ENCODE data around the gene PUS1.
"Not testable (repeated sequence)": the region's sequence is repeated elsewhere in the genome, so short reads cannot be mapped to it uniquely, and the experiment has no call there.

The PUS1 gene

DNA sequence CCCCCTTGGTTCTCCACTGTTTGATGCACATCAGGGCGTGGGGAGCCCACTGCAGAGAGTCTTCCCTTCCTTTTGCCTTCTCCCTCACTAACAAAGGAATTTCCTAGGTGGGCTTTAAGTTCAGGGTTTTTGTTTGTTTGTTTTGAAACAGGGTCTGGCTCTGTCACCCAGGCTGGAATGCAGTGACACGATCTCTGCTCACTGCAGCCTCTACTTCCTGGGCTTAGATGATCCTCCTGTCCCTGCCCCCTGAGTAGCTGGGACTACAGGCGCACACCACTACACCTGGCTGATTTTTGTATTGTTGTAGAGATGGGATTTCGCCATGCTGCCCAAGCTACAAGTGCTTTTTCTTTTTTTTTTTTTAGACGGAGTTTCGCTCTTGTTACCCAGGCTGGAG is 54.5 kb downstream of the PUS1 start:
- peaks cover 5% of the 10 kb centered on the region; the same call in 1 of the 2 replicates for H3K79me2 ChIP-seq (ENCODE audit: insufficient read depth, low read length)
- H3F3A ChIP-seq (ENCODE audit: low read depth), result no peaks in the 10 kb centered on the region
- no peaks in the 10 kb centered on the region for H3K4me1 ChIP-seq (ENCODE audit: insufficient read depth, low read length, poor library complexity, severe bottlenecking)
- no peaks in the 10 kb centered on the region for H3K9me3 ChIP-seq (ENCODE audit: insufficient read depth, low read depth, low read length)
- H3K27me3 ChIP-seq (ENCODE audit: insufficient read depth, low read length, poor library complexity, severe bottlenecking), result no peaks in the 10 kb centered on the region
- TF ChIP-seq EZH2phosphoT487 (IDR thresholded peaks at IDR 0.05; ENCODE audit: borderline replicate concordance), result no peak
- TF ChIP-seq, protein P1, sequence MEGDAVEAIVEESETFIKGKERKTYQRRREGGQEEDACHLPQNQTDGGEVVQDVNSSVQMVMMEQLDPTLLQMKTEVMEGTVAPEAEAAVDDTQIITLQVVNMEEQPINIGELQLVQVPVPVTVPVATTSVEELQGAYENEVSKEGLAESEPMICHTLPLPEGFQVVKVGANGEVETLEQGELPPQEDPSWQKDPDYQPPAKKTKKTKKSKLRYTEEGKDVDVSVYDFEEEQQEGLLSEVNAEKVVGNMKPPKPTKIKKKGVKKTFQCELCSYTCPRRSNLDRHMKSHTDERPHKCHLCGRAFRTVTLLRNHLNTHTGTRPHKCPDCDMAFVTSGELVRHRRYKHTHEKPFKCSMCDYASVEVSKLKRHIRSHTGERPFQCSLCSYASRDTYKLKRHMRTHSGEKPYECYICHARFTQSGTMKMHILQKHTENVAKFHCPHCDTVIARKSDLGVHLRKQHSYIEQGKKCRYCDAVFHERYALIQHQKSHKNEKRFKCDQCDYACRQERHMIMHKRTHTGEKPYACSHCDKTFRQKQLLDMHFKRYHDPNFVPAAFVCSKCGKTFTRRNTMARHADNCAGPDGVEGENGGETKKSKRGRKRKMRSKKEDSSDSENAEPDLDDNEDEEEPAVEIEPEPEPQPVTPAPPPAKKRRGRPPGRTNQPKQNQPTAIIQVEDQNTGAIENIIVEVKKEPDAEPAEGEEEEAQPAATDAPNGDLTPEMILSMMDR (conservative IDR thresholded peaks at IDR 0.05; ENCODE audit: low read length), result no peak
- H3K9me2 ChIP-seq (replicated peaks; ENCODE audit: low read depth, low read length), result no peaks in the 10 kb centered on the region
- H3K4me2 ChIP-seq (ENCODE audit: low read depth, low read length, poor library complexity, severe bottlenecking), result no peak overlapping the region
- H2AFZ ChIP-seq (ENCODE audit: low read length), result no peak overlapping the region
- peaks cover 90% of the 10 kb centered on the region; the same call in 1 of the 2 replicates for H3K36me3 ChIP-seq (ENCODE audit: insufficient read depth, low read length)
- peaks cover 7% of the 10 kb centered on the region for H4K20me1 ChIP-seq (ENCODE audit: insufficient read depth, low read length, poor library complexity, severe bottlenecking)
- no peak overlapping the region for H3K9ac ChIP-seq (ENCODE audit: low read depth, low read length, poor library complexity, severe bottlenecking)
- no peak overlapping the region for H3K4me3 ChIP-seq (ENCODE audit: low read length, poor library complexity, severe bottlenecking)

DNA sequence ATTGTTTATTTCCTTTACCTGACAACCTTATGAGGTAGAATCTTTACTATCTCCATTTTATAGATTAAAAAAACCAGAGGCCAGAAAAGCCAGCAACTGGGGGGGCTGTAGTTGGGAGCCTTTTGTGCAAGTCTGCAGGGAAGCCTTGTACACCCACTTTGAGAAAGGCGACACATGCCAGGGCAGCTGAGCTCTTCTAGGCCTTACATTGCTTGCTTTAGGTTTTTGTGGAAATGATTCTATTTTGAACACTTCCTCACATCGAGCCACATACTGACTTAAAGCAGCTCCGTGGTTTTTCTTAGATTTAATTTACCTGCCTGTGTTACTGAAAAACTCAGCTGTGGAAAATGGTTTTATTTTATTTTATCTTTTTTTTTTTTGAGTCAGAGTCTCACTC is 55.3 kb downstream of the PUS1 start:
- Histone ChIP-seq H3K4me2 (ENCODE audit: low read depth, low read length, poor library complexity, severe bottlenecking) (no peak overlapping the region), H3K9me2 (replicated peaks; ENCODE audit: low read depth, low read length) (no peaks in the 10 kb centered on the region), H3K79me2 (ENCODE audit: insufficient read depth, low read length) (peaks cover 4% of the 10 kb centered on the region; the same call in 1 of the 2 replicates), H2AFZ (ENCODE audit: low read length) (no peak overlapping the region), H3K9ac (ENCODE audit: low read depth, low read length, poor library complexity, severe bottlenecking) (no peak overlapping the region), H3K4me3 (ENCODE audit: low read length, poor library complexity, severe bottlenecking) (no peak overlapping the region), H3K27me3 (ENCODE audit: insufficient read depth, low read length, poor library complexity, severe bottlenecking) (no peaks in the 10 kb centered on the region), H3K4me1 (ENCODE audit: insufficient read depth, low read length, poor library complexity, severe bottlenecking) (no peaks in the 10 kb centered on the region), H3F3A (ENCODE audit: low read depth) (no peaks in the 10 kb centered on the region), H3K9me3 (ENCODE audit: insufficient read depth, low read depth, low read length) (no peaks in the 10 kb centered on the region), H4K20me1 (ENCODE audit: insufficient read depth, low read length, poor library complexity, severe bottlenecking) (peaks cover 4% of the 10 kb centered on the region), H3K36me3 (ENCODE audit: insufficient read depth, low read length) (peaks cover 98% of the 10 kb centered on the region; the same call in 1 of the 2 replicates)
- TF ChIP-seq EZH2phosphoT487 (IDR thresholded peaks at IDR 0.05; ENCODE audit: borderline replicate concordance), result no peak
- TF ChIP-seq, protein P1 (conservative IDR thresholded peaks at IDR 0.05; ENCODE audit: low read length), result no peak

DNA sequence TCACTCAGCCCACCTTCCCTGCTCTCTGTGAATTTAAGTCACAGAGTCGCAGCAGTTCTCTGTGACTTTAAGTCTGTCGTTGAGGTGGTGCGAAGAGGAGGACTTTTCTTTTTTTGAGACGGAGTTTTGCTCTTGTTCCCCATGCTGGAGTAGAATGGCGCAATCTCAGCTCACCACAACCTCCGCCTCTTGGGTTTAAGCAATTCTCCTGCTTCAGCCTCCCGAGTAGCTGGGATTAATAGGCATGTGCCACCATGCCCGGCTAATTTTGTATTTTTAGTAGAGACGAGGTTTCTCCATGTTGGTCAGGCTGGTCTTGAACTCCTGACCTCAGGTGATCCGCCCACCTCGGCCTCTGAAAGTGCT is 56.4 kb downstream of the PUS1 start:
- not testable (repeated sequence) for H3K79me2 ChIP-seq (ENCODE audit: insufficient read depth, low read length); H3K4me1 ChIP-seq (ENCODE audit: insufficient read depth, low read length, poor library complexity, severe bottlenecking); H3K4me3 ChIP-seq (ENCODE audit: low read length, poor library complexity, severe bottlenecking); H3F3A ChIP-seq (ENCODE audit: low read depth); H3K4me2 ChIP-seq (ENCODE audit: low read depth, low read length, poor library complexity, severe bottlenecking); H4K20me1 ChIP-seq (ENCODE audit: insufficient read depth, low read length, poor library complexity, severe bottlenecking); H3K9ac ChIP-seq (ENCODE audit: low read depth, low read length, poor library complexity, severe bottlenecking); H3K9me2 ChIP-seq (replicated peaks; ENCODE audit: low read depth, low read length); H2AFZ ChIP-seq (ENCODE audit: low read length); H3K9me3 ChIP-seq (ENCODE audit: insufficient read depth, low read depth, low read length); H3K27me3 ChIP-seq (ENCODE audit: insufficient read depth, low read length, poor library complexity, severe bottlenecking)
- H3K36me3 ChIP-seq (ENCODE audit: insufficient read depth, low read length), result peaks cover 99% of the 10 kb centered on the region; the same call in 1 of the 2 replicates

DNA sequence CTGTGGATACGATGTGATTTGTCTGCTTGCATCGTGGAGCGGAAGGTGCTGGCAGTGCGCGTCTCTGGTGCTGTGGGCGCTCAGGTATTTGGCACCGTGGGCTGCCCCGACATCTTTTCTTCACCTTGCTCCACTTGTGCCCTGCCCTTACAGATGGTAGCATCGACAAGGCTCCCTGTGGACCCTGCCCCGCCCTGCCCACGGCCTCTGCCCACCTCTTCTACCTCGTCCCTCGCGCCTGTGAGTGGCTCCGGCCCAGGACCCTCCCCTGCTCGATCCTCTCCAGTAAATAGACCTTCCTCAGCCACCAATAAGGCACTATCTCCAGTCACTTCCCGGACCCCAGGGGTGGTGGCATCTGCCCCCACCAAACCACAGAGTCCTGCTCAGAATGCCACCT is 57.3 kb downstream of the PUS1 start:
- Histone ChIP-seq H3K9me2 (replicated peaks; ENCODE audit: low read depth, low read length) (no peaks in the 10 kb centered on the region), H3K9me3 (ENCODE audit: insufficient read depth, low read depth, low read length) (no peaks in the 10 kb centered on the region), H3K4me2 (ENCODE audit: low read depth, low read length, poor library complexity, severe bottlenecking) (no peak overlapping the region), H4K20me1 (ENCODE audit: insufficient read depth, low read length, poor library complexity, severe bottlenecking) (no peaks in the 10 kb centered on the region), H3K36me3 (ENCODE audit: insufficient read depth, low read length) (peaks cover 99% of the 10 kb centered on the region; the same call in 1 of the 2 replicates), H3K4me1 (ENCODE audit: insufficient read depth, low read length, poor library complexity, severe bottlenecking) (no peaks in the 10 kb centered on the region), H2AFZ (ENCODE audit: low read length) (no peak overlapping the region), H3K9ac (ENCODE audit: low read depth, low read length, poor library complexity, severe bottlenecking) (no peak overlapping the region), H3K27me3 (ENCODE audit: insufficient read depth, low read length, poor library complexity, severe bottlenecking) (no peaks in the 10 kb centered on the region), H3K79me2 (ENCODE audit: insufficient read depth, low read length) (no peaks in the 10 kb centered on the region), H3K4me3 (ENCODE audit: low read length, poor library complexity, severe bottlenecking) (no peak overlapping the region), H3F3A (ENCODE audit: low read depth) (no peaks in the 10 kb centered on the region)
- TF ChIP-seq EZH2phosphoT487 (IDR thresholded peaks at IDR 0.05; ENCODE audit: borderline replicate concordance), result no peak
- TF ChIP-seq, protein P1 (conservative IDR thresholded peaks at IDR 0.05; ENCODE audit: low read length), result no peak

Data from Loucy (cell line).